Panc1 (cell line): ENCODE measurements around the gene TWNK. TPM values are rescaled to one million over a fixed set of nuclear protein-coding genes. Genes with fewer than 3 reads are reported as not detected.

Experiments used
- ATAC-seq: fragments of 200-7000 bp; cut with Tn5 transposase; 2 replicates; pipeline ENCODE4 v1.9.1; 2020; ENCODE audit warnings: mild to moderate bottlenecking, moderate library complexity
- BruUV-seq: library from RNA; stranded (reverse); fragments of 400-500 nt; replicated peaks from 2 replicates; lab custom pipeline; 2021; lab: Mats Ljungman, UMichigan
- CTCF ChIA-PET: fragments of 300-600 bp; sonication (Branson Sonifier 250); formaldehyde crosslinking; loops from one replicate; lab custom pipeline; 2022; ENCODE audit warnings: antibody characterized with exemption; lab: Charles Lee
- POLR2A ChIA-PET: fragments of 300-600 bp; sonication (Branson Sonifier 250); formaldehyde crosslinking; loops from one replicate; lab custom pipeline; 2022; ENCODE audit warnings: antibody characterized with exemption; lab: Charles Lee
- DNase-seq: peaks from one replicate; pipeline ENCODE4 v3.0.0-alpha.2; 2010; ENCODE audit warnings: low read depth, low spot score
- H3K27ac ChIP-seq: 2 replicates; pipeline ENCODE4 v1.5.1; 2011; ENCODE audit warnings: mild to moderate bottlenecking, low read length, inconsistent platforms
- H3K27me3 ChIP-seq: fragments of 200-500 bp; sonication (Bioruptor generic); 2 replicates; pipeline ENCODE4 v1.6.0; 2014; ENCODE audit warnings: low read length, inconsistent platforms; ENCODE audit not compliant: control insufficient read depth, insufficient read depth
- H3K36me3 ChIP-seq: fragments of 200-500 bp; sonication (Bioruptor generic); 2 replicates; pipeline ENCODE4 v1.5.1; 2014; ENCODE audit warnings: inconsistent platforms, mild to moderate bottlenecking, low read length, moderate library complexity; ENCODE audit not compliant: control insufficient read depth, insufficient read depth
- H3K4me1 ChIP-seq: 2 replicates; pipeline ENCODE4 v1.5.1; 2011; ENCODE audit warnings: inconsistent platforms, mild to moderate bottlenecking, low read length, moderate library complexity; ENCODE audit not compliant: control insufficient read depth, insufficient read depth
- H3K4me3 ChIP-seq, 2 experiments: 2 replicates each; pipeline ENCODE4 v1.5.1; 2011 to 2012; ENCODE audit warnings: low read depth in 2 of 2, low read length in 2 of 2, mild to moderate bottlenecking in 2 of 2, inconsistent platforms in 1 of 2, moderate library complexity in 1 of 2
- H3K9me3 ChIP-seq: fragments of 200-500 bp; sonication (Bioruptor generic); 2 replicates; pipeline ENCODE4 v1.5.1; 2014; ENCODE audit warnings: low read depth, mild to moderate bottlenecking, inconsistent platforms, low read length, moderate library complexity; ENCODE audit not compliant: control insufficient read depth, insufficient read depth
- POLR2AphosphoS5 ChIP-seq: IDR thresholded peaks from 2 replicates; pipeline ENCODE4 v1.6.1; 2012; ENCODE audit warnings: mild to moderate bottlenecking, low read depth, low read length, moderate library complexity
- REST ChIP-seq, 2 experiments: IDR thresholded peaks; 2 replicates each; pipeline ENCODE4 v1.6.1; 2011 to 2012; ENCODE audit warnings: low read depth in 2 of 2, control low read depth in 1 of 2, low read length in 1 of 2, mild to moderate bottlenecking in 1 of 2, moderate library complexity in 1 of 2; ENCODE audit not compliant: insufficient read depth in 1 of 2
- SIN3A ChIP-seq: IDR thresholded peaks from 2 replicates; pipeline ENCODE4 v1.6.1; 2012; ENCODE audit warnings: low read depth, mild to moderate bottlenecking, low read length, moderate library complexity, borderline replicate concordance; ENCODE audit not compliant: insufficient read depth
- TCF7L2 ChIP-seq: IDR thresholded peaks from 2 replicates; pipeline ENCODE4 v1.6.1; 2011; ENCODE audit warnings: mild to moderate bottlenecking, low read depth, low read length, inconsistent platforms
- in situ Hi-C: cut with HindIII; loops from 2 replicates; pipeline ENCODE4 v1.10.0; 2016; ENCODE audit warnings: low sequenced_read_pairs, low pct_unique_long_range_greater_than_20kb
- intact Hi-C: fragments of 100-400 bp; cut with micrococcal nuclease; formaldehyde crosslinking; loops from one replicate; pipeline ENCODE4 v1.10.0; 2022; ENCODE audit not compliant: unreplicated experiment
- total RNA-seq: library from RNA; stranded (reverse); gene quantifications from one replicate; pipeline ENCODE4 v1.2.1, GENCODE V29; 2021; ENCODE audit not compliant: unreplicated experiment
- TF ChIP-seq, protein P1 (sequence below): fragments of 450-650 bp; IDR thresholded peaks from 2 replicates; pipeline ENCODE4 v1.5.1; 2017; ENCODE audit warnings: mild to moderate bottlenecking

TWNK gene
- total RNA-seq, 1 experiment from 2014 or later: 30.5 TPM

GRCh38 chr10:101031128-101031795 lies 43.9 kb downstream of the TWNK start, which contains the start of the genes PDZD7 and SFXN3:
PDZD7 (minus strand) TSS chr10:101031129; CDS start chr10:101030219, 910 bp downstream.
SFXN3 (plus strand) TSS chr10:101031234; CDS start chr10:101034695, 3,461 bp downstream.
- DNase-seq: no peak
- POLR2A ChIA-PET: interaction anchor here (0.6 to 1.2 kb wide), 4 partner anchors 11 to 712 kb away, joined by 3 to 7 read pairs (median 5); no protein-coding TSS in a partner anchor
- in situ Hi-C loops: no loop called here

DNA sequence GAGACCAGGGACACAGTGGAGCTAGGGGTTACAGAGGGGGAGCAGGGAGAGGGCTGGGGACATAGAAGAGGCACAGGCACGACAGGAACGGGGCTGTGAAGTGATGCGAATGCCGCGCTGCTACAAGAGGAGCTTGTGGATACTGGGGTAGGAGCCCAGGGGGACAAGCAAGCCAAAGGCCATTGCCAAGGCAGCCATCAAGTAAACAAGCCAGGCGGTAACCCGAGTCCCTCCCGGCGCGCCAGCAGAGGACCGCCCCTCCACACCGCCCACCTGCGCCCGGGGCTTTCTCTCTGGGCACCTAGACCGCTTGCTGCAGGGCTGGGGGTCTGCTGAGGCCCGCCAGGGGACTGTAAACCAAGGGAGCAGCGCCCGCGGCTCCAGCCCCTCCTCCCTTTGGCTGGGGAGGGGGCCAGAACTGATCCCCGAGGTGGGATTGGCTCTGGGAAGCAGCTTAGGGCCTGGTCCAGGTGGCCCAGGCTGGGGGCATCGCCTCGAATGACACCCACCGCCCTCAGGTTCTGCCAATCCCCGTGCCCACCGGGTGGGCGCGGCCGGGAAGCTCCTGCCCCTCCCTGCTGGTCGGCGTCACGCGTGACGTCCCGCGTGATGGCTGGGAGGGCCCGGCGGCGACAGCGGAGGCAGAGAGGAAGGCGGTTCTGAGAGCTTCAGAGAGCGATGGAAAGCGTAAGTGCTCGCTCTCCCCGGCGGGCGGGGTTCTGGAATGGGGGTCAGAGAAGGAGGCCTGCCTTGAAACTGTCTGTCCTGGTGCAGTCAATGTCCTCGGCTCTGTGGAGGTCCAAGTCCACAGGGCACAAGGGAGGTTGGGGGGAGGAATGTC lies 44.7 kb downstream of the TWNK start:
- ATAC-seq (peak; percentile 49), DNase-seq (no peak)
- peaks cover 20% of the 10 kb centered on the region for H3K4me1 ChIP-seq
- ChIA-PET CTCF (interaction anchor here (0.9 to 3.1 kb wide), 6 partner anchors 9 to 110 kb away, joined by 3 to 22 read pairs (median 6); no protein-coding TSS in a partner anchor), POLR2A (interaction anchor here (1.2 kb wide), 1 partner anchor 11 kb away, joined by 3 read pairs; no protein-coding TSS in a partner anchor)
- intact Hi-C loops: no loop called here
- no TSS peak for BruUV-seq
- H3K9me3 ChIP-seq: no peaks in the 10 kb centered on the region
- H3K27ac ChIP-seq: no peak overlapping the region; the same call in 1 of the 2 replicates
- H3K27me3 ChIP-seq: no peaks in the 10 kb centered on the region
- peak overlapping the region; percentile 69 to 94 for H3K4me3 ChIP-seq
- in situ Hi-C loops: no loop called here
- no peak for TF ChIP-seq POLR2AphosphoS5
- TF ChIP-seq REST (IDR thresholded peaks at IDR 0.05; ENCODE audit: insufficient read depth in 1 of 2, low read depth in 2 of 2, low read length in 1 of 2): no peak
- no peak for TF ChIP-seq TCF7L2
- TF ChIP-seq SIN3A: 0 out of 2 replicates have a peak, but pooled peaks have one; percentile 35
- TF ChIP-seq, protein P1, sequence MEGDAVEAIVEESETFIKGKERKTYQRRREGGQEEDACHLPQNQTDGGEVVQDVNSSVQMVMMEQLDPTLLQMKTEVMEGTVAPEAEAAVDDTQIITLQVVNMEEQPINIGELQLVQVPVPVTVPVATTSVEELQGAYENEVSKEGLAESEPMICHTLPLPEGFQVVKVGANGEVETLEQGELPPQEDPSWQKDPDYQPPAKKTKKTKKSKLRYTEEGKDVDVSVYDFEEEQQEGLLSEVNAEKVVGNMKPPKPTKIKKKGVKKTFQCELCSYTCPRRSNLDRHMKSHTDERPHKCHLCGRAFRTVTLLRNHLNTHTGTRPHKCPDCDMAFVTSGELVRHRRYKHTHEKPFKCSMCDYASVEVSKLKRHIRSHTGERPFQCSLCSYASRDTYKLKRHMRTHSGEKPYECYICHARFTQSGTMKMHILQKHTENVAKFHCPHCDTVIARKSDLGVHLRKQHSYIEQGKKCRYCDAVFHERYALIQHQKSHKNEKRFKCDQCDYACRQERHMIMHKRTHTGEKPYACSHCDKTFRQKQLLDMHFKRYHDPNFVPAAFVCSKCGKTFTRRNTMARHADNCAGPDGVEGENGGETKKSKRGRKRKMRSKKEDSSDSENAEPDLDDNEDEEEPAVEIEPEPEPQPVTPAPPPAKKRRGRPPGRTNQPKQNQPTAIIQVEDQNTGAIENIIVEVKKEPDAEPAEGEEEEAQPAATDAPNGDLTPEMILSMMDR: no peak
- no peaks in the 10 kb centered on the region; the same call in 1 of the 2 replicates for H3K36me3 ChIP-seq

More at GRCh38 chr10:101031128-101031795, 43.9 kb downstream of the TWNK start, which contains the start of the genes PDZD7 and SFXN3:
- TF ChIP-seq REST (IDR thresholded peaks at IDR 0.05; ENCODE audit: insufficient read depth in 1 of 2, low read depth in 2 of 2, low read length in 1 of 2) (0 out of 4 replicates have a peak, but pooled peaks of 1 of the 2 experiments have one; percentile 39), POLR2AphosphoS5 (no peak), SIN3A (no peak), TCF7L2 (no peak; the same call in 1 of the 2 replicates)
- H3K27me3 ChIP-seq: no peaks in the 10 kb centered on the region
- no peaks in the 10 kb centered on the region for H3K9me3 ChIP-seq
- CTCF ChIA-PET: interaction anchor here (0.6 to 3.1 kb wide), 11 partner anchors 10 to 470 kb away, joined by 3 to 22 read pairs (median 6); no protein-coding TSS in a partner anchor
- H3K36me3 ChIP-seq: no peaks in the 10 kb centered on the region; the same call in 1 of the 2 replicates
- ATAC-seq: peak; percentile 93
- peak within 1 kb of the TSS; percentile 69 to 94 for H3K4me3 ChIP-seq
- peaks cover 20% of the 10 kb centered on the region for H3K4me1 ChIP-seq
- H3K27ac ChIP-seq: no peak within 1 kb of the TSS; the same call in 1 of the 2 replicates
- no TSS peak for BruUV-seq
- intact Hi-C loops: no loop called here
